ENCODE measurements around the gene KRT32. TPM values are rescaled to one million over a fixed set of nuclear protein-coding genes. Genes with fewer than 3 reads are reported as not detected.

KRT32 gene
- total and polyA plus RNA-seq, 9 of the 15 experiments (the other 6 are each of a cell fraction or from before 2014, with no cell fraction given): not detected

DNA sequence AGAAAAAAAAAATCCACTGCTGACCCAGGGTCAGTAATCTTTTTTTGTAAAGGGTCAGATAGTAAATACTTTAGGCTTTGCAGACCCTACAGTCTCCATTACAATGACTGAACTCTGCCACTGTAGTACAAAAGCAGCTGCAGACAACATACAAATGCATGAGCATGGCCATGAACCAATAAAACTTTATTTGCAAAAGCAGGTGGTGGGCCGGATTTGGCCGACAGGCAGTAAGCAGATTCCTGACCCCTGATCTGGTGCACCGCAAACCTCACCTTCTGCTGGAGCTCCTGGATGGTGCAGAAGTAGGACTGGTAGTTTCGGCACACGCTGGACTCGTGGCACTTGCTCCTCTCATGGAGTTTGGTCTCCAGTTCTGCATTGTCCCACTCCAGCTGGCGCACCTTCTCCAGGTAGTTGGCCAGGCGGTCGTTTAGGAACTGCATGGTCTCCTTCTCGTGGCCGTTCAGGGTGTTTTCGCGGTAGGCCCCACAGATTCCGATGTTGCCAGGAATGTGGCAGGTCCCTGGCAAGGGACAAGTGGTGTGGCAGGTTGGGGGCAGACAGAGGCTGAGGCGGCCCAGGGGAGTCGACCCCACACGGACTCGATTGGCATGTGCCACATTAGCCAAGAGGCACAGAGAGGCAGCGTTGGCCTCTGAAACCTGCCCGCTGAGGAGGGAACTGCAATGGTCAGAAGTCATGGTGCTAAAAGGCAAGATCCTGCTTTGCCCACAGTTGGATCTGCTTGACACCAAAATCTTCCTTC is 55.9 kb downstream of the KRT32 start (continued):
- TF ChIP-seq, protein P1, sequence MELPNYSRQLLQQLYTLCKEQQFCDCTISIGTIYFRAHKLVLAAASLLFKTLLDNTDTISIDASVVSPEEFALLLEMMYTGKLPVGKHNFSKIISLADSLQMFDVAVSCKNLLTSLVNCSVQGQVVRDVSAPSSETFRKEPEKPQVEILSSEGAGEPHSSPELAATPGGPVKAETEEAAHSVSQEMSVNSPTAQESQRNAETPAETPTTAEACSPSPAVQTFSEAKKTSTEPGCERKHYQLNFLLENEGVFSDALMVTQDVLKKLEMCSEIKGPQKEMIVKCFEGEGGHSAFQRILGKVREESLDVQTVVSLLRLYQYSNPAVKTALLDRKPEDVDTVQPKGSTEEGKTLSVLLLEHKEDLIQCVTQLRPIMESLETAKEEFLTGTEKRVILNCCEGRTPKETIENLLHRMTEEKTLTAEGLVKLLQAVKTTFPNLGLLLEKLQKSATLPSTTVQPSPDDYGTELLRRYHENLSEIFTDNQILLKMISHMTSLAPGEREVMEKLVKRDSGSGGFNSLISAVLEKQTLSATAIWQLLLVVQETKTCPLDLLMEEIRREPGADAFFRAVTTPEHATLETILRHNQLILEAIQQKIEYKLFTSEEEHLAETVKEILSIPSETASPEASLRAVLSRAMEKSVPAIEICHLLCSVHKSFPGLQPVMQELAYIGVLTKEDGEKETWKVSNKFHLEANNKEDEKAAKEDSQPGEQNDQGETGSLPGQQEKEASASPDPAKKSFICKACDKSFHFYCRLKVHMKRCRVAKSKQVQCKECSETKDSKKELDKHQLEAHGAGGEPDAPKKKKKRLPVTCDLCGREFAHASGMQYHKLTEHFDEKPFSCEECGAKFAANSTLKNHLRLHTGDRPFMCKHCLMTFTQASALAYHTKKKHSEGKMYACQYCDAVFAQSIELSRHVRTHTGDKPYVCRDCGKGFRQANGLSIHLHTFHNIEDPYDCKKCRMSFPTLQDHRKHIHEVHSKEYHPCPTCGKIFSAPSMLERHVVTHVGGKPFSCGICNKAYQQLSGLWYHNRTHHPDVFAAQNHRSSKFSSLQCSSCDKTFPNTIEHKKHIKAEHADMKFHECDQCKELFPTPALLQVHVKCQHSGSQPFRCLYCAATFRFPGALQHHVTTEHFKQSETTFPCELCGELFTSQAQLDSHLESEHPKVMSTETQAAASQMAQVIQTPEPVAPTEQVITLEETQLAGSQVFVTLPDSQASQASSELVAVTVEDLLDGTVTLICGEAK (IDR thresholded peaks at IDR 0.05): peak; percentile 86
- TF ChIP-seq, protein P1 (CRISPR knock-in tag; IDR thresholded peaks at IDR 0.05): no peak
- no peak for TF ChIP-seq GABPA (tag; conservative IDR thresholded peaks at IDR 0.05; ENCODE audit: low read depth)
- TF ChIP-seq, protein P2, sequence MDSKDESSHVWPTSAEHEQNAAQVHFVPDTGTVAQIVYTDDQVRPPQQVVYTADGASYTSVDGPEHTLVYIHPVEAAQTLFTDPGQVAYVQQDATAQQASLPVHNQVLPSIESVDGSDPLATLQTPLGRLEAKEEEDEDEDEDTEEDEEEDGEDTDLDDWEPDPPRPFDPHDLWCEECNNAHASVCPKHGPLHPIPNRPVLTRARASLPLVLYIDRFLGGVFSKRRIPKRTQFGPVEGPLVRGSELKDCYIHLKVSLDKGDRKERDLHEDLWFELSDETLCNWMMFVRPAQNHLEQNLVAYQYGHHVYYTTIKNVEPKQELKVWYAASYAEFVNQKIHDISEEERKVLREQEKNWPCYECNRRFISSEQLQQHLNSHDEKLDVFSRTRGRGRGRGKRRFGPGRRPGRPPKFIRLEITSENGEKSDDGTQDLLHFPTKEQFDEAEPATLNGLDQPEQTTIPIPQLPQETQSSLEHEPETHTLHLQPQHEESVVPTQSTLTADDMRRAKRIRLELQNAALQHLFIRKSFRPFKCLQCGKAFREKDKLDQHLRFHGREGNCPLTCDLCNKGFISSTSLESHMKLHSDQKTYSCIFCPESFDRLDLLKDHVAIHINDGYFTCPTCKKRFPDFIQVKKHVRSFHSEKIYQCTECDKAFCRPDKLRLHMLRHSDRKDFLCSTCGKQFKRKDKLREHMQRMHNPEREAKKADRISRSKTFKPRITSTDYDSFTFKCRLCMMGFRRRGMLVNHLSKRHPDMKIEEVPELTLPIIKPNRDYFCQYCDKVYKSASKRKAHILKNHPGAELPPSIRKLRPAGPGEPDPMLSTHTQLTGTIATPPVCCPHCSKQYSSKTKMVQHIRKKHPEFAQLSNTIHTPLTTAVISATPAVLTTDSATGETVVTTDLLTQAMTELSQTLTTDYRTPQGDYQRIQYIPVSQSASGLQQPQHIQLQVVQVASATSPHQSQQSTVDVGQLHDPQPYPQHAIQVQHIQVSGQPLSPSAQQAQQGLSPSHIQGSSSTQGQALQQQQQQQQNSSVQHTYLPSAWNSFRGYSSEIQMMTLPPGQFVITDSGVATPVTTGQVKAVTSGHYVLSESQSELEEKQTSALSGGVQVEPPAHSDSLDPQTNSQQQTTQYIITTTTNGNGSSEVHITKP (IDR thresholded peaks at IDR 0.05; ENCODE audit: partially characterized antibody): no peak

Small RNA genes within 50 kb of the gene (microRNA-seq; reads per million reads assigned to microRNA genes)
- gene MIR6510 (ENCODE audit: borderline microRNAs expressed): not detected

Small RNA genes within 50 kb of the gene (small RNA-seq; reads per million reads assigned to genes)
- 0.29 reads per million for gene RNU2-32P

Other genes with a start within 250 kb of the KRT32 start
Only the 7 nearest of the 27 such genes appear.
- not detected in 2 replicates for gene KRT37, start 42.8 kb downstream of the KRT32 start, total RNA-seq (2014; rRNA removed)
- gene KRT37, start 42.8 kb downstream of the KRT32 start, total RNA-seq (2014; rRNA removed; fragmentation: Illumina TruSeq; extraction: Trizol): not detected in 2 replicates
- not detected in 2 replicates for gene KRT37, start 42.8 kb downstream of the KRT32 start, total RNA-seq (2015; rRNA removed; fragmentation: Illumina TruSeq; extraction: Trizol)
- gene KRT37, start 42.8 kb downstream of the KRT32 start, total RNA-seq (2021): not detected in 2 replicates
- not detected in 2 replicates for gene KRT37, start 42.8 kb downstream of the KRT32 start, polyA plus RNA-seq (2011; rRNA removed)
- not detected in 2 replicates for gene KRT37, start 42.8 kb downstream of the KRT32 start, polyA plus RNA-seq (2014; fragmentation: Illumina TruSeq; extraction: Trizol)
- gene KRT37, start 42.8 kb downstream of the KRT32 start, polyA plus RNA-seq (2014; fragmentation: Nextera tagmentation; extraction: Ambion mirVana): not detected
- not detected in 2 replicates for gene KRT37, start 42.8 kb downstream of the KRT32 start, polyA plus RNA-seq (2014; rRNA removed)
- gene KRT38, start 26.4 kb downstream of the KRT32 start, total RNA-seq (2014; rRNA removed): not detected in 2 replicates
- not detected in 2 replicates for gene KRT38, start 26.4 kb downstream of the KRT32 start, total RNA-seq (2014; rRNA removed; fragmentation: Illumina TruSeq; extraction: Trizol)
- gene KRT38, start 26.4 kb downstream of the KRT32 start, total RNA-seq (2015; rRNA removed; fragmentation: Illumina TruSeq; extraction: Trizol): not detected in 2 replicates
- gene KRT38, start 26.4 kb downstream of the KRT32 start, total RNA-seq (2021): not detected in 2 replicates
- gene KRT38, start 26.4 kb downstream of the KRT32 start, polyA plus RNA-seq (2011; rRNA removed): not detected in 2 replicates
- gene KRT38, start 26.4 kb downstream of the KRT32 start, polyA plus RNA-seq (2014; fragmentation: Illumina TruSeq; extraction: Trizol): not detected in 2 replicates
- gene KRT38, start 26.4 kb downstream of the KRT32 start, polyA plus RNA-seq (2014; fragmentation: Nextera tagmentation; extraction: Ambion mirVana): not detected
- not detected in 2 replicates for gene KRT38, start 26.4 kb downstream of the KRT32 start, polyA plus RNA-seq (2014; rRNA removed)
- gene KRT35, start 13.8 kb upstream of the KRT32 start, total RNA-seq (2014; rRNA removed): not detected in 2 replicates
- gene KRT35, start 13.8 kb upstream of the KRT32 start, total RNA-seq (2014; rRNA removed; fragmentation: Illumina TruSeq; extraction: Trizol): not detected in 2 replicates
- not detected in 2 replicates for gene KRT35, start 13.8 kb upstream of the KRT32 start, total RNA-seq (2015; rRNA removed; fragmentation: Illumina TruSeq; extraction: Trizol)
- gene KRT35, start 13.8 kb upstream of the KRT32 start, total RNA-seq (2021): not detected in 2 replicates
- gene KRT35, start 13.8 kb upstream of the KRT32 start, polyA plus RNA-seq (2011; rRNA removed): not detected in 2 replicates
- gene KRT35, start 13.8 kb upstream of the KRT32 start, polyA plus RNA-seq (2014; fragmentation: Illumina TruSeq; extraction: Trizol): not detected in 2 replicates
- not detected for gene KRT35, start 13.8 kb upstream of the KRT32 start, polyA plus RNA-seq (2014; fragmentation: Nextera tagmentation; extraction: Ambion mirVana)
- gene KRT35, start 13.8 kb upstream of the KRT32 start, polyA plus RNA-seq (2014; rRNA removed): not detected in 2 replicates
- not detected in 2 replicates for gene KRT36, start 22.5 kb upstream of the KRT32 start, total RNA-seq (2014; rRNA removed)
- not detected in 2 replicates for gene KRT36, start 22.5 kb upstream of the KRT32 start, total RNA-seq (2014; rRNA removed; fragmentation: Illumina TruSeq; extraction: Trizol)
- gene KRT36, start 22.5 kb upstream of the KRT32 start, total RNA-seq (2015; rRNA removed; fragmentation: Illumina TruSeq; extraction: Trizol): not detected in 2 replicates
- gene KRT36, start 22.5 kb upstream of the KRT32 start, total RNA-seq (2021): not detected in 2 replicates
- 0.04 TPM in 2 replicates for gene KRT36, start 22.5 kb upstream of the KRT32 start, polyA plus RNA-seq (2011; rRNA removed)
- gene KRT36, start 22.5 kb upstream of the KRT32 start, polyA plus RNA-seq (2014; fragmentation: Illumina TruSeq; extraction: Trizol): not detected in 2 replicates
- not detected for gene KRT36, start 22.5 kb upstream of the KRT32 start, polyA plus RNA-seq (2014; fragmentation: Nextera tagmentation; extraction: Ambion mirVana)
- not detected in 2 replicates for gene KRT36, start 22.5 kb upstream of the KRT32 start, polyA plus RNA-seq (2014; rRNA removed)
- gene KRT13, start 38.2 kb upstream of the KRT32 start, total RNA-seq (2014; rRNA removed): 1.1 TPM in 1 of 2 replicates, not detected in the other
- not detected in 2 replicates for gene KRT13, start 38.2 kb upstream of the KRT32 start, total RNA-seq (2014; rRNA removed; fragmentation: Illumina TruSeq; extraction: Trizol)
- 0.11 TPM in 1 of 2 replicates, not detected in the other for gene KRT13, start 38.2 kb upstream of the KRT32 start, total RNA-seq (2015; rRNA removed; fragmentation: Illumina TruSeq; extraction: Trizol)
- 0.22 TPM in 1 of 2 replicates, not detected in the other for gene KRT13, start 38.2 kb upstream of the KRT32 start, total RNA-seq (2021)
- gene KRT13, start 38.2 kb upstream of the KRT32 start, polyA plus RNA-seq (2011; rRNA removed): 0.16 and 0.26 TPM in 2 replicates
- gene KRT13, start 38.2 kb upstream of the KRT32 start, polyA plus RNA-seq (2014; fragmentation: Illumina TruSeq; extraction: Trizol): 0.30 TPM in 1 of 2 replicates, not detected in the other
- under 1 TPM in 1 of 2 experiments, not detected in 1; 0.13 TPM for gene KRT13, start 38.2 kb upstream of the KRT32 start, polyA plus RNA-seq (2014; fragmentation: Nextera tagmentation; extraction: Ambion mirVana)
- gene KRT13, start 38.2 kb upstream of the KRT32 start, polyA plus RNA-seq (2014; rRNA removed): 0.28 TPM in 1 of 2 replicates, not detected in the other
- gene KRT15, start 51.5 kb upstream of the KRT32 start, total RNA-seq (2014; rRNA removed): 0.37 and 2.4 TPM in 2 replicates
- 0.44 and 0.89 TPM in 2 replicates for gene KRT15, start 51.5 kb upstream of the KRT32 start, total RNA-seq (2014; rRNA removed; fragmentation: Illumina TruSeq; extraction: Trizol)
- gene KRT15, start 51.5 kb upstream of the KRT32 start, total RNA-seq (2015; rRNA removed; fragmentation: Illumina TruSeq; extraction: Trizol): 0.29 and 0.68 TPM in 2 replicates
- gene KRT15, start 51.5 kb upstream of the KRT32 start, total RNA-seq (2021): 0.34 and 0.95 TPM in 2 replicates
- gene KRT15, start 51.5 kb upstream of the KRT32 start, polyA plus RNA-seq (2011; rRNA removed): 2.1 and 4.4 TPM in 2 replicates
- gene KRT15, start 51.5 kb upstream of the KRT32 start, polyA plus RNA-seq (2014; fragmentation: Illumina TruSeq; extraction: Trizol): 0.49 and 1.1 TPM in 2 replicates
- under 1 TPM; 0.28 to 0.60 TPM for gene KRT15, start 51.5 kb upstream of the KRT32 start, polyA plus RNA-seq (2014; fragmentation: Nextera tagmentation; extraction: Ambion mirVana)
- 0.56 and 2.0 TPM in 2 replicates for gene KRT15, start 51.5 kb upstream of the KRT32 start, polyA plus RNA-seq (2014; rRNA removed)
- 120 and 137 TPM in 2 replicates for gene KRT19, start 60.9 kb upstream of the KRT32 start, total RNA-seq (2014; rRNA removed)
- 25.8 and 41.2 TPM in 2 replicates for gene KRT19, start 60.9 kb upstream of the KRT32 start, total RNA-seq (2014; rRNA removed; fragmentation: Illumina TruSeq; extraction: Trizol)
- 91.7 and 92.6 TPM in 2 replicates for gene KRT19, start 60.9 kb upstream of the KRT32 start, total RNA-seq (2015; rRNA removed; fragmentation: Illumina TruSeq; extraction: Trizol)
- 151 TPM in 2 replicates for gene KRT19, start 60.9 kb upstream of the KRT32 start, total RNA-seq (2021)
- 96.3 and 121 TPM in 2 replicates for gene KRT19, start 60.9 kb upstream of the KRT32 start, polyA plus RNA-seq (2011; rRNA removed)
- gene KRT19, start 60.9 kb upstream of the KRT32 start, polyA plus RNA-seq (2014; fragmentation: Illumina TruSeq; extraction: Trizol): 66.5 and 76.7 TPM in 2 replicates
- gene KRT19, start 60.9 kb upstream of the KRT32 start, polyA plus RNA-seq (2014; fragmentation: Nextera tagmentation; extraction: Ambion mirVana): 10 to 100 TPM; 18.5 to 21.5 TPM
- gene KRT19, start 60.9 kb upstream of the KRT32 start, polyA plus RNA-seq (2014; rRNA removed): 80.2 and 104 TPM in 2 replicates